Kidney epithelial cell (primary cell): ENCODE measurements around the gene ATP5F1C. TPM values are rescaled to one million over a fixed set of nuclear protein-coding genes. Genes with fewer than 3 reads are reported as not detected.
A peak's percentile ranks its signal among the peaks of the same experiment; 100 is the strongest.
"Not testable (repeated sequence)": the region's sequence is repeated elsewhere in the genome, so short reads cannot be mapped to it uniquely, and the experiment has no call there.

Experiments
- DNase-seq: peaks from one replicate; pipeline ENCODE4 v3.0.0-alpha.2; 2010; ENCODE audit warnings: low read depth
- H3K27me3 ChIP-seq: 2 replicates; pipeline ENCODE4 v1.6.0; 2011; ENCODE audit warnings: low read length; ENCODE audit not compliant: control insufficient read depth, insufficient read depth
- H3K36me3 ChIP-seq: 2 replicates; pipeline ENCODE4 v1.5.1; 2011; ENCODE audit warnings: low read length; ENCODE audit not compliant: control insufficient read depth, insufficient read depth
- H3K4me3 ChIP-seq: 2 replicates; pipeline ENCODE4 v1.5.1; 2011; ENCODE audit warnings: low read depth, mild to moderate bottlenecking, control low read depth, low read length
- CTCF ChIP-seq: IDR thresholded peaks from 2 replicates; pipeline ENCODE4 v1.5.1; 2011; ENCODE audit warnings: mild to moderate bottlenecking, moderate library complexity, low read length, control low read depth, inconsistent platforms; ENCODE audit not compliant: insufficient read depth, poor library complexity, severe bottlenecking
- total RNA-seq: library from RNA; depleted of rRNA; stranded (reverse); fragments of >200 nt; gene quantifications from 2 replicates; pipeline ENCODE4 v1.2.3, GENCODE V29; 2015

ATP5F1C gene
- 230 and 291 TPM in 2 replicates for total RNA-seq

GRCh38 chr10:7787857-7788638, at the start of gene ATP5F1C, which contains the start of gene KIN:
ATP5F1C (plus strand) TSS chr10:7788177; CDS start chr10:7788208, 31 bp downstream.
KIN (minus strand) TSS chr10:7787993; CDS start chr10:7787933, 60 bp downstream.
- peak; percentile 61 for DNase-seq
- TF ChIP-seq CTCF = no peak
- Histone ChIP-seq H3K4me3 (peak within 1 kb of the TSS; percentile 92), H3K36me3 (no peaks in the 10 kb centered on the region), H3K27me3 (no peaks in the 10 kb centered on the region)

GRCh38 chr10:7738536-7739407, 49.2 kb upstream of the ATP5F1C start:
- H3K27me3 ChIP-seq = no peaks in the 10 kb centered on the region
- DNase-seq = no peak

GRCh38 chr10:7744307-7744706, 43.7 kb upstream of the ATP5F1C start:
- H3K36me3 ChIP-seq = no peaks in the 10 kb centered on the region
- H3K4me3 ChIP-seq = no peak overlapping the region
- no peak for DNase-seq
- TF ChIP-seq CTCF = no peak
- no peaks in the 10 kb centered on the region for H3K27me3 ChIP-seq

More at GRCh38 chr10:7738536-7739407, 49.2 kb upstream of the ATP5F1C start:
- no peak overlapping the region for H3K4me3 ChIP-seq
- no peaks in the 10 kb centered on the region for H3K36me3 ChIP-seq
- TF ChIP-seq CTCF = no peak

GRCh38 chr10:7748637-7749036, 39.3 kb upstream of the ATP5F1C start:
- H3K27me3 ChIP-seq, H3K4me3 ChIP-seq, H3K36me3 ChIP-seq, DNase-seq: not testable (repeated sequence)

- Histone ChIP-seq H3K36me3 (no peaks in the 10 kb centered on the region), H3K27me3 (no peaks in the 10 kb centered on the region), H3K4me3 (no peak overlapping the region)
- no peak for DNase-seq
- no peak for TF ChIP-seq CTCF
Observed at GRCh38 chr10:7750222-7750621, 37.8 kb upstream of the ATP5F1C start.

- no peak for TF ChIP-seq CTCF
- no peak for DNase-seq
- Histone ChIP-seq H3K4me3 (no peak overlapping the region), H3K27me3 (no peaks in the 10 kb centered on the region), H3K36me3 (no peaks in the 10 kb centered on the region)
Observed at GRCh38 chr10:7752251-7752650, 35.7 kb upstream of the ATP5F1C start.
